Head of caudate nucleus (tissue), 42 donors: ENCODE measurements around the gene SPATA31C1.
A peak's percentile ranks its signal among the peaks of the same experiment; 100 is the strongest.
"Not testable (repeated sequence)": the region's sequence is repeated elsewhere in the genome, so short reads cannot be mapped to it uniquely, and the experiment has no call there.

Source experiments
- DNase-seq, 42 donors: peaks; one replicate each; pipeline versions ENCODE4 v3.0.0 to v3.0.0-alpha.2; 2020 to 2021; ENCODE audit warnings: mixed read lengths in 7 of 42
- intact Hi-C: fragments of 100-400 bp; cut with DNase I; formaldehyde crosslinking; loops from one replicate; pipeline ENCODE4 v1.15.0; 2022

The SPATA31C1 gene

GRCh38 chr9:87917662-87918061 is at the start of gene SPATA31C1:
TSS of gene SPATA31C1 (plus strand) at chr9:87917962.
- DNase-seq, intact Hi-C loops: not testable (repeated sequence)

DNA sequence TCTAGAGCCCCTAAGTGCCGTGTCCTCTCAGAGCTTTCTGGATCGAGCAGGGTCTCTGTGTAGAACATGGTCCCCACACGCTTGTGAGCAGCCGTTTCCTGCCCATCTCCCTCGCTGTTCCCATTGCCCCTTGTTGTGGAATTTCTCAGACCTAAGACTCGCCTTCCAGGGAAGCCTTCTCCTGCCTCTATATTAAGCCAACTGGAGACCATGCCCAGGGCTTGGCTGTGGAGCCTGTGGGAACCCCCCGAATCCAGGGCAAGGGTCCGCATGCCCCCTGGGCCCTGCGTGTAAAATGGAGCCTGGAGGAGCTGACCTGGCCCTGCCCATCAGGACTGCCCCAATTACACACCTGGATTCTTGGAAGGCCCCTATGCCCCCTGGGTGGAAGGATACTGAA is 49.6 kb upstream of the SPATA31C1 start:
- DNase-seq, result peak in 1 of 42 donors; percentile 15
- intact Hi-C loops, result no loop called here

- intact Hi-C loops, result no loop called here
- peak in 3 of 42 donors; percentile 5 to 32 (median 25) for DNase-seq
Observed at GRCh38 chr9:87868635-87869034, 49.1 kb upstream of the SPATA31C1 start.

DNA sequence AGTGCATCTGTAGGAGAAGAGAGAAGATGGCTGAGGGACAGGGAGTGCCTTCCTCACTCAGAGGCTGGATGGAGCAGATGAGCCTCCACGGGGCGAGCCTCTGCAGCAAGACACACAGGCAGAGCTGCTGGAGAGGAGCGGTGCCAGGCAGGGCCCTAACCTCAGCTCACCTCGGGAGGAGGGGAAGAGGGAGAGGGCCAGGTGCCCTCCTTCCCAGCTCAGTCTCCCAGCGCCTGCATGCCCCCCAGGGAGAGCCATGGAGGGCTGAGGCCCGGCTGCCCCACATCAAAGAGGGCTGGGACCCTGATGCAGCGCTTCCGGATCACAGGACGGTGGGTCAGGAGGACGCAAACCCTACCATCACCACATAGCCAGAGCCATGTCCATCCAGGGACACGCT is 48.7 kb upstream of the SPATA31C1 start:
- intact Hi-C loops, result no loop called here
- DNase-seq, result peak in 3 of 42 donors; percentile 7 to 22 (median 13)

DNA sequence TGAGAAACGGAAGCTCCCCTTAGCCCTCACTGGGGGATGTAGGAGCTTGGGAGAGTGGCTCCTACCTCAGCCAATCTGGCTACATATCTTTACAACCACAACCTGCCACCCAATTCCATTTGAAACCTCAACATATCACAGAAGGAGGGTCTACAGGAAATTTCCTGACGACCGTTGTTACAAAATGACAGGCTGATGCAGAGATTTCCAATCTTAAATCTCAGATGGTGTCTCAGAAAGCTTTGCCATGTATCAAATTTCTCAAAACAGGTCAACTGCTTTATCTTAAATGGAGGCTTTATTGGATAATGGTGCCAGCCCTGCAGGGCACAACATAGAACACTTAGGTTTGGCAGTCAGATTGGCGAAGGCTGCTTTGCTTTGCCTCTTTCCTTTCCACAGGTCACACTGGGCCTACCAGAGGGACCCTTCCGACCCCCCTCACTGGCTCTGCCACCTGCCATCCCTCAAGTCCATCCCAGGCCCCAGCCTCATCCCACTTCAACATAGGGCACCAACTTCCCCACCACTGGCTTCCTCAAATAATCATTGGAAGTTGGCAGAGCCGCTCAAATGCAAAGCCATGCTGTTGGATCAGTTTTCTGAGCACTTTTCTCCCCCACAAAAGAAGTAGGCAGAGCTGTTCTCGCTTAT is 46.2 kb upstream of the SPATA31C1 start:
- DNase-seq, result peak in 1 of 42 donors; percentile 10
- intact Hi-C loops, result no loop called here

DNA sequence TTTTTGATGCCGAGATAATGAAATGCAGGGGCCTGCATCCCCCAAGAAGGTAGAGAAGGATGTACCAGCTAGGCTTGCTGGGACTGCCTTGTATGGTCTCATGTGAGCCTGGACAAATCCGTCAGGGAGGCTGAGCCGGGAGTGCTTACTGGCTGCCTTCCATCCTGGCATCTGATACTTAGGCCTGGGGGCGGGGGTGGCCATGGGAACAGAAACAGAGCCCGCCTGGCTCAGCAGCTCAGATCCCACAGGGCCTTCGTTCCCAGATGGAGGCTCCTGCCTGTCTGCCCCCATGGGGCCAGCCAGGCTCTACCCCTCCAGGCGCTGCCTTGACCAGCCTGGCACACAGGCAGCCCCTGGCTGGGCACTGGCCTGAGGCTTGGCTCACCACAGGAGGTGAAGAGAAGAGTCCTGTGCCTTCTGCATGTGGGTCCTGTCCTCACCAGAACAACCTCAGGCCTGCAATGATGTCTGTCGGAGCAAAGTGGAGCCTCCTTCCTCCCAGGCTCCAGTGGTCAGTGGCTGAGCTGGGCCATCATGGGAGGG is 45.6 kb upstream of the SPATA31C1 start:
- DNase-seq, result peak in 3 of 42 donors; percentile 19 to 34 (median 22)
- intact Hi-C loops, result no loop called here

DNA sequence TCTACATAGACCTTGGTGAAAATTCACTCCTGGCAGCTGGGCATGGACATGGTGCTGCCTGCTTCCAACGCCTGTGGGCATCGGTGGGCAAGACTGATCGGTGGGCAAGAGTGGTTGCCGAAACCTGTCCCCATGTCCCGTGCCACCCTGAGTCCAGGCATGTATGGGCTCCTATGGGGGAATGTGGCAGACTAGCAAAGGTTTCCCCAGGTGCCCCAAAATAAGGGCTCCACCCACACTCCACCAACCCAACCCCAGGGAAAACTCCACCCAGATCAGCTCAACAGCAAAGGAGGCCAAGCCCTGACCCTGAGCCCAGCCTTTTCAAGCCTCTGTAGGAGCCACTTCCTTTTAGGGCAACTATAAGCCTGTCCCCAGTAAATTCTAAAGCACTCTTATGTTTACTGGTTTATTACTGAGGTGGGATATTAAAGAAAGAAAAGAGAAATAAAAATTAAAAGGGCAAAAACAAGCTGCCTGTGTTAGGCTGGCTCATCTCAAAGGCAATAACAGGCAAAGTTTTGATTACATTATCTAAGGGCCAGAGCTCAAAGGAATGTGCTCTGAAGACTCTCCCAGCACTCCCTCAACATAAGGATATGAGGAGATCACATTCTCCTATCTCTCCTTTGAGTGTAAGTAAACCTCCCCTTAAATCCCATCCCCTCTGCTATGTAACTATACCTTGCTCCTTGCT is 44.0 kb upstream of the SPATA31C1 start:
- peak in 2 of 42 donors; percentile 29 to 31 for DNase-seq
- intact Hi-C loops, result no loop called here

GRCh38 chr9:87874304-87874623 is 43.5 kb upstream of the SPATA31C1 start:
- intact Hi-C loops, result no loop called here
- peak in 1 of 42 donors; percentile 12 for DNase-seq

- DNase-seq, result no peak
- intact Hi-C loops, result no loop called here
Observed at GRCh38 chr9:87875060-87875459, 42.7 kb upstream of the SPATA31C1 start.

DNA sequence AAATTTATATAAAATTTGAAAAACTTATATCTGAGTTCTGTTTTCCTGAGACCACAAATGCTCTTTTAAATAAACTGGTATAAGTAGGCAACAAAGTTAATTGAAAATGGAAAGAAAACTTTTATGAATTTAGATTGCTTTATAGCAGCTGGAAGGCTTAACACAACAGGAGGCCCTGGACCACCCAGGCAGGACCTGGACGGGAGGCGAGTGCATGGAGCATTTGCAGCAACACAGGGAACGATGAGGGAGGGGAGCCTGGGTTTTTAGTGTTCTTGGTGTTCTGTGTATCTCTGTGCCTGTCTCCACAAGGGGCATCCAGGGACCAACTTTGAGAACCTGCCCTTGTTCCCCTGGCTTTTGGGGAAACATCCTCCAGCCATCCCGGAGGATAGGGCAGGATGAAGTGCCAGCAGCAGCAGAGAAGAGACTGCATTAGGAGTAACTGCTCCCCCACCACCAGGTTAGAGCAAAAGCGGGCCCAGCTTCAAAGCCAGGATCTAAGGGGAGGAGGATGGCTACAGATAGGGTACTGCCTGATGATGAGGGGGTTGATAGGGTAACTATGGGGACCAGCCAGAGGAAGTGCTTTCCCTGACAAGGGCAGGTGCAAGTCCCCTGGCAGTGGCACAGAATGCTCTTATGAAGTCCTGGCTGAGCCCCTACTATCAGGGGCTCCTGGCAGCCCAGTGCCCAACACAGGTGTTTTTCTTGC is 41.8 kb upstream of the SPATA31C1 start:
- DNase-seq, result peak in 4 of 42 donors; percentile 8 to 39 (median 16)
- intact Hi-C loops, result no loop called here

DNA sequence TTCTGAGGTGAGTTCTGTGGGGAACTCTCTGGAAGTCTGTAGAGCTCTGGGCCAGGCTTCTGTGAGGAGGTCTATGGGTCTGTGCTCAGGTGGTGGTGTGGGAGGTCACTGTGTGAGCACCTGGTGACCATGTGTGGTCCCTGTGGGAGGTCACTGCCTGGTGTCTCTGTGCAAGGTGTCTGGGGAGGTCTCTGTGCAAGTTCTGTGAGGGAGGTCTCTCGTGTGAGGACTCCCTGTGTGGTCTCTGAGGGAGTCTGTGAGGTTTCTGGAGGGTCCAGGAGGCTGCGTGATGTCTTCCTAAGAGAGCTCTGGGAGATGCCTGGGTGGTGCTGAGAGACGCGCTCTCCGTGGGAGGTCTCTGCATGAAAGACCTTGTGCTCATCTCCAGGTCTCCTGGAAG is 41.1 kb upstream of the SPATA31C1 start:
- DNase-seq, result peak in 1 of 42 donors; percentile 4
- intact Hi-C loops, result no loop called here

GRCh38 chr9:87878989-87879511 is 38.7 kb upstream of the SPATA31C1 start:
- intact Hi-C loops, result no loop called here
- DNase-seq, result no peak

DNA sequence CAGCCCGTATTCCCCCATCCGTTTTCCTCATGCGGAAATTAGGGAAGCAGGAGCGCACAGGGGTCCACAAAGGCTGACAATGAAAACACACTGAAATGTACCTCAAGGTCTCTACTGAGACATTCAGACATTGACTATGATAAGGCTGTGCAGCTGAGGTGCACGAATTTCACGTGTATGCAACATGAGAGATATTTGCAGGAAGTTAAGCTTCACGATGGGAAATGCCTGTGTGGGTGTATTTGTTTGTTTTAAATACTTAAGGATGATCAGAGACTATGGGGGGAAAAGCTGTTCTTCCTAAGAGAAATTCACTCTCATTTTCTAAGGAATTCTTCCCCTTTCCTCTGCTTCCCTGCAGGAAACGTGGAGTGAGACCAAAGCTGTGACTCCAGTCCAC is 37.6 kb upstream of the SPATA31C1 start:
- DNase-seq, result peak in 1 of 42 donors; percentile 21
- intact Hi-C loops, result no loop called here

DNA sequence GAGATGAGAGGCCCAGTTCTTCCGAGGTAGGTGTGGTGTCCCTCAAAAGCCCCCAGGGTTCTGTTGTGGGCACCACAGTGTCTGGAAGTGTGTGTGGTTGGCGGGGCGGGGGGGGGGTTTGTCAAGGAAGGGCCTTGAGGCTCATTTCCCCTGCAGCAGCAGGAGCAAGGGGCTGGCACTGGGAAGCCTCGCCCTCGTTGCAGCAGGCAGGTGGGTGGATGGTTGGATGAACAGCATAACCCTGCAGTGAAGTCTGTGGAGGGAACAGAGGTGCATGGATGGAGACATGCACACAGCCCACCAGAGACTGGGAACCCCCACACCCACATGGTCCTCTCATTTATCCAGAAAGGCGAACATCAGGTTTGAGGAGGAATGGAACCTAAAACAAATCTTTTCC is 37.1 kb upstream of the SPATA31C1 start:
- no peak for DNase-seq
- intact Hi-C loops, result no loop called here

GRCh38 chr9:87882627-87883026 is 35.1 kb upstream of the SPATA31C1 start, which contains the start of gene SPATA31E1:
TSS of gene SPATA31E1 (plus strand) at chr9:87882877. CDS start at chr9:87882892, 15 bp downstream.
- intact Hi-C loops, result no loop called here

GRCh38 chr9:87883274-87883673 is 34.5 kb upstream of the SPATA31C1 start:
- no peak for DNase-seq
- intact Hi-C loops, result no loop called here

More at GRCh38 chr9:87882627-87883026, 35.1 kb upstream of the SPATA31C1 start, which contains the start of gene SPATA31E1:
- no peak for DNase-seq

- DNase-seq, result no peak
- intact Hi-C loops, result no loop called here
Observed at GRCh38 chr9:87883990-87884389, 33.8 kb upstream of the SPATA31C1 start.

DNA sequence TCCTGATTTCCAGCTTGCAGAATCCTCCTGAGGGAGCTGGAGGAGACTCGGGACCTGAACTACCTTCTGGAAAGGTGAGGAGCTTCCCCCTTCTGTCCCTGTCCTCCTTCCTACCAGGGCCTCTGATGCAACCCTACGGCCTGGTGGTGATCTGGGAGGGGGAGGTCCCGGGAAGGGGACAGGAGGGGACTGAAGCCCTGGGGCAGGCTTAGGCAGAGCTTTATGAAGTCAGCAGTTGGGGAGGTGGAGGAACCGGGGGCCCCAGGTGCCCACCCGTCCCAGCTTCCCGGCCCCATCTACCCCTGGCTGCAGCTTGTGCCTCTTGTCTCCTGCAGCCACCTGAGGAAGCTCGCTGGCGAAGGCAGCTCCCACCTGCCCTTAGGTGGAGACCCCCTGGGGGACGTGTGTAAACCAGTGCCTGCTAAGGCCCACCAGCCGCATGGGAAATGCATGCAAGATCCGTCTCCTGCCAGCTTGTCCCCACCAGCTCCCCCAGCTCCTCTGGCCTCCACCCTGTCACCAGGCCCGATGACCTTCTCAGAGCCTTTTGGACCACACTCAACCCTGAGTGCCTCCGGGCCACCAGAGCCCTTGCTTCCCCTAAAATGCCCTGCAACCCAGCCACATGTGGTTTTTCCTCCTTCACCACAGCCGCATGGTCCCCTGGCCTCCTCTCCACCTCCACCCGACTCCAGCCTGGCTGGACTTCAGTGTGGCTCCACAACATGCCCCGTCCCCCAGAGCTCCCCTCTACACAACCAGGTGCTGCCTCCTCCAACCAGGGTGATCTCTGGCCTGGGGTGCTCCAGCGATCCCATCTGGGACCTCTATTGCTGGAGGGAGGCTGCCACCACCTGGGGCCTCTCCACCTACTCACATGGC is 32.9 kb upstream of the SPATA31C1 start:
- intact Hi-C loops, result no loop called here

More for the DNA sequence above, 32.9 kb upstream of the SPATA31C1 start:
- DNase-seq, result no peak
